HG03520 (cell line): ENCODE measurements around the gene ADAMTS14.

Source experiments
- ATAC-seq: cut with Tn5 transposase; IDR thresholded peaks from one replicate; pipeline ENCODE4 v1.9.1; 2021; ENCODE audit warnings: mild to moderate bottlenecking, moderate library complexity; ENCODE audit not compliant: unreplicated experiment

The ADAMTS14 gene

DNA sequence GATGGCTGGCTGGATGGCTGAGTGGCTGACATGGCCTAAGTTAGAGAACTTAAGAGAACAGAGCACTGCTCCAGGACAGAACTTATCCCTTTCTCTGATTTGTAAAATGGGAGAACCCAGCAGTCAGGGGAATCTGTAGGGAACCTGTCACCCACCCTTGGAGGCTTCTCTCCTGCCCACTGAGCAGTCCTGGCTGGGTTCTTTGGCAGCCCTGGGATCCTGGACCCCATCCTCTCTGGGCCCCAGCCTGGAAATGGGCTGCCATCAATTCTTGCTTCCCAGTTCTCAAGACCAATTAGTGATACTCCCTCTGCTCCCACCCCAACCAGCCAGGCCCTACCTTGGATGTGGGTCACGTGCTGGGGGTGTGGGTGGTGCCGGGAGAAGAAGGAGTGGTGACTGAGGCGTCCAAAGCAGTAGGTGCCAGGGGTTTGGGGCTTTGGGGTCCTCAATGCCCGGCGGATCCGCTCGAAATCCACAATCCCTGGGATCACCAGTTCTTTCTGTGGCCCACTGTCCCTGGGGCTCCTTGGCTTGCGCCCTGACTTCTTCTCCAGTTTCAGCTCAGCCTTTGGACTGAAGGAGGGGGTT, 109.2 kb downstream of the ADAMTS14 start:
- ATAC-seq = no peak

DNA sequence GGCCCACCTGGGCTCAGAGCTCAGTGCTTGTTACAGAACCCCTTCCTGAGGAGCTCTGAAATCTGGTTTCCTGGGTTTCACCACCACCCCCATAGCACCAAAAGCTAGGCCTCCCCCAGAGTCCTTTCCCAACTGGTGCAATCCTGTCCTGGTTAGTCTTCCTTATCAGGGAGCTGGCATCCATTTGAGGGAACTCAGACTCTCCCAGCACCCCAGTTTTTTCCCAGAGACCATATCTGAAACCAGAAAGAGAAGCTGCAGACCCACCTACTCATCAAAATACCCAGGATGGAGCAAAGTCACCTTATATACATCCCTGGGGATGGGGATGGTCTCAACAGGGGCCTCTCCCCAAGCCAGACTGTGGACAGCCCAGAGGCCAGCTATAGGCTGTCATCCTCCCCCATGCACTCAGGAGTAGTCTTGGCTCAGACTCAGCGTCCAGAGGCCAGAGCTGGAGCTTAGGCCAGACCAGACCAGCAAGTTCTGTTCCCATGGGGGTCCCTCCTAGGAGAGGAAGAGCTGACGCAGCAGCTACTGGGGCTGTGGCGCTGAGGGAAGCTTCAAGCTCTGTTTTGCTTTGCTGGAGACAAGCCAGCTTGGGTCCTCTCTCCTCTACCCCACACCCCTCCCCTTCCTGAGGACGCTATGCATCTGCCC, 109.9 kb downstream of the ADAMTS14 start:
- no peak for ATAC-seq

DNA sequence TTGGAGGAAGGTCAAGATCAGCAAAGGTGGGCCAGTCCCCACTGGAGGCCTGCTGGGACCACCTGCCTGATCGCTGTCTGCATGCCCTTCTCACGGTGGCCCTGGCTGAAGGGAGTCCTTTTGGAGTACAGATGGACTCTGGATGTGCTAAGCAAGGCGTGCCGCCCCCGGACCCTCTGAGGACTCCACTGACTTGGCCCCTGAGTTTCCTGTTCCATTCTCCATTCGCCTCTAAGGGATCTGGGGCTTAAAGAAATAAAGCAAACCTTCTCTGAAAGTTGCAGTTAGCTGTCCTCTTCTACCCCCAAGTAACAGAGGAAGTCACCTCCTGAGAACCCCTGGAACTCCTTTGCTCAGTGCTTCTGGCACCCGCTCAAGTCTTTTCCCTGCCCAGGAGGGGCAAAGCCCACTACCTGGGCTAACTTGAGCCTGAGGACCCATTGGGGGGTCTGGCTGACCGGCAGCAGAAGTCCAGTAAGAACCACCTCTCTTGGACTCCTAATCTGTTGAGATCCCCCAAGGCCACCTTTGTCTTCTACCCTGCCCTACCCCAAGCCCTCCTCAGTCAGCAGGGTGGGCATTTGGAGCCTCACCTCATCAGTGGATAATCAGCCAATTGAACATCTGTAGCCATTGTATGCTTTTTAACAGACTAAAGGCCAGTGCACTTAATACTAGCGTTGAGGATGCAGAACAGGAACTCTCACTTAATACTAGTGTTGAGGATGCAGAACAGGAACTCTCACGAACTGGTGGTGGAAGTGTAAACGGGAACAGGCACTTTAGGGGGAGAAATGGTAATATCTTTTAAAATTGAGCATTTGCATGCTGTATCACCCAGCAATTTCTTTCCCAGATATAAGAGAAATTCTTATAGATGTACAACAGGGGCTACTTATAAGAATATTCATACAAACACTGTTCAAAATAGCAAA, 110.7 kb downstream of the ADAMTS14 start:
- ATAC-seq = no peak

DNA sequence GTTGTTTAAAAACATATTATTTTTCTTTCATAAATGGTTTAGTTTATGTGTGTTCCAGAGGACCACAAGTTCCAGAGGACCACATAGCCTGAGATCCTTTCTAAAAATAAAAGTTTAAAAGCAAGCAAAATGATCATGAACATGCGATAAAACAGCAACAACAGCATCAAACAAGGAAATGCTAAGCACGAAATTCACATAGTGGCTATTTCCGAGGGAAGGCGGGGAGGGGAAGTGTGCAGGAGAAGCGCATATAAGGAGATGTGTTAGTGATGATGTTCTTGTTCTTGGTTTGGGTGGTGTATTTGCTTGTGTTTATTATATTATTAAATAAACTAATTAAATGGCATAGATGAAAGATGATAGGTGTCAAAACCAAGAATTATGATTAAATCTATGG, 111.7 kb downstream of the ADAMTS14 start:
- no peak for ATAC-seq

DNA sequence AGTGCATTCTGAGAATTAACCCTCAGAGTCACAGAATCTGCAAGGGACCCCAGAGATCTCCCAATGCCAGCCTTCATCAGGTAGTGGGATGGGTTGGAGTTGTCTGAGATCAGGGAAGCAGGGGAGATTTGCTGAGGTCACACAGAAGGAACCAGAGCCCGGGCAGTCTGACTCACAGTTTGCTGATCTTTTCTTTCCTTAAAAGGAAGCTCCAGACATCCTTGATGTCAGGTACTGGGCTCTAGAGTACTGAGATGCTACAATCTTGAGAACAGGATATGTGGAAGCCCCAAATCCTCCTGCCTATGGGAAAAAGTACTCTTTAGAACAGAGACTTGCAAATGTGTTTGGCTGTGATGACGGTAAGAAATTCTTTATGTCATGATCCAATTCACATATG, 112.2 kb downstream of the ADAMTS14 start:
- ATAC-seq = no peak

DNA sequence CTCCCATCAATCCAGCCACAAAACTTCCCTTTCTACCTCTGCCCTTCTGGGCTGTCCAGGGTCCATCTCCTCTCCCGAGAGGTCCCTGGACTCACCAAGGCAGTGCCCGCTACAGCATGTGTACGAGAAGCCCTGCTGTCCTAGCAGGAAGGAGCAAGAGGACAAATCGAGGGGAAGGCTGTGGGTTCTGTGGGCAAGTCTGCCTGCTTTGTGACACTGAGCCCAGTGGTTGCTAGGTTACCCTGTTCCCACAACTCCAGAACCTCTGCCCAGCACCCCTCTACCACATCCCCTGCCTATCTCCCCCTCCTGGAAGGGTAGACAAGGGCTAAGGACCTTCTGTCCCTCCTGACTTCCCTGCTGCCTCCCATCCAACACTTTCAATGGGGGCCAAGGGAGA, 112.9 kb downstream of the ADAMTS14 start, which contains the start of gene TBATA:
TBATA (minus strand) TSS at position 188 of the 400 bp plus-strand sequence. CDS start 1,998 bp downstream, outside the sequence.
- ATAC-seq = no peak

DNA sequence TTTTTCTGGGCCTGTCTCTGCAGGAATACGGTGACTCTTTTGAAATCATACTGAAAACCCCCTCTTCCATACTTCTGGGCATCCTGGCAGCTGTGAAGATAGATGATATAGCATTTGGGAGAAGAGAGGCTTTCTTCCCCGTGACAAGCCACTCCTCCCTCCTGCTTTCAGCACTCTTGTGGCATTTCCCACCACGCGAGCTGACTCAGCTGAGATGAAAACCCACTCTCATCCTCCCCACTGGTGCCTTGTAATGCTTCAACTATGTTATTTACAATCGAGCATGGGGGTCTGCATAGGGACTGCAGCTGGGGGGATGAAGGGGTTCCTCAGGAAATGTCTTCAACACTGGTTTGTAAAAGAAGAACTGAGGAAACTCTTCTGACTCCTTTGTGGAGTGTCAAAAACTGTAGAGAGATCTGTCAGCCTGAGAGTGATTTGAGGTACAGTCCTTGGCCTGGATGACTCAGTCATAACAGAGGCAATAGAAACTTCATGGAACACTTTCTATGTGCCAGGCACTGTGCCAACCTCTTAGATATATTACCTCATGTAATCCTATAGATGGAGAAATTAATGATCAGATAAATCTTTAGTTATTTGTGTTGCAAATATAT, 114.6 kb downstream of the ADAMTS14 start:
- no peak for ATAC-seq

DNA sequence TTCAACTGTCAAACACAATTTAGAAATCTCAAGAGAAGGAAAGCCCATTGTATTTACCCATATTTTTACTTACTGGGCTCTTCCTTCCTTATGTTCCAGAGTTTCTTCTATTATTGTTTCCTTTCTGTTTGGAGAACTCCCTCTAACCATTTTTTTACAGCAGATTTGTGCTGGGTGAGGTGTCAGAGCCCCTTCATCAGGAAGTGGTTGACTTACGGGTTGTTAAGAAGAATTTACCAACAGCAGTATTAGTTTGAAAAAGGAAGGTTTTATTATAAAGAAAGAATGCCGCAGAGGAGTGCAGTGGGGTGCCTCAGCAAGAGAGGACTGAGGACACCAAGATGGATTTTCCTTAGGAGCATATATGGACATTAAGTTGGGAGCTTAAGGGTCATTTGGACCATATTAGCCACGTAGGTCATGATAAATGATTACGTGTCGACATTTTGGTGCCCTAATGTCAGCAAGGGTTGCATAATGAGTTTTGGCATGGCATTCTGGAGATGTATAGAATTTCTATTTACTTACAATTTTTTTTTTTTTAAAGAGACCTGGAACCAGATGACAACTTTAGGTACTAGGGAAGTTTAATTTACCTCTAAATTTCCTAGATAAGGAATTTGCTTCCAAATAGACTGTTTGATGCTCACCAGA, 119.2 kb downstream of the ADAMTS14 start:
- no peak for ATAC-seq

DNA sequence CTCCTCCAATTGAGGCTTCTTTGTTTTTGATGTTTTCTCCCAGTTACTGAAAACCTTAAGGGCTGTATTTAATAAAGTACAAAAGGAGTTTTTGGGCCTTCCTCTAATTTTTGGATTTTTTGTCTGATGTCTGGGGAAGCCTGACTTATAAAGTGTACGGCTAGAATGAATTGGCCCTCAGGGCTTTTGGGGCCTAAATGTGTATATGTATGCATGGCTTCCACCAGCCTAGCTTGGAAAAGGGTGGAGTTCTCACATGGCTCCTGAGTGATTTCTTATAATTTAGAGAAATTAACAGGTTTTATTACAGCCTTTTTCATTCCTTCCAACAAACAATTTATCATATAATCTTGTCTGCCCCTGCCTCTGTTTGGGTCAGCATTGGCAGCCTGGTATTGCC, 123.3 kb downstream of the ADAMTS14 start:
- no peak for ATAC-seq

DNA sequence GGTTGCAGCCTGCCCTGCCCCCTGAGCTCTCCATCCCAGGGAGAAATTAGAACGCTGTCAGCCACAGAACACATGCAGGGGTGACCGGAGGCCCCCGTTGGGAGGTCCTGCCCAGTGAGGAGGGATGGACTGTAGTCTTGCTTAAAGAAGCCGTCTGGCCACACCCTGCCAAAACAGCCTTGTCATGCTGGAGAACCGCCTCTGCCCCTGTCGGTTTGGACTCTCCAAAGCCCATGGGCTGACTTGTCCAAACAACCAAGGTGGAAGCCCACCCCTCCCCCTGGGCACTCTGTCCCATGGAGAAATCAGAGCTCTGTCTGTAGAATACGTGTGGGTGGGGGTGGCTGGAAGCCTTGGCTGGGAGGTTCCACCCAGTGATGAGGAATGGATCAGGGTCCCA, 125.5 kb downstream of the ADAMTS14 start:
- ATAC-seq = no peak

DNA sequence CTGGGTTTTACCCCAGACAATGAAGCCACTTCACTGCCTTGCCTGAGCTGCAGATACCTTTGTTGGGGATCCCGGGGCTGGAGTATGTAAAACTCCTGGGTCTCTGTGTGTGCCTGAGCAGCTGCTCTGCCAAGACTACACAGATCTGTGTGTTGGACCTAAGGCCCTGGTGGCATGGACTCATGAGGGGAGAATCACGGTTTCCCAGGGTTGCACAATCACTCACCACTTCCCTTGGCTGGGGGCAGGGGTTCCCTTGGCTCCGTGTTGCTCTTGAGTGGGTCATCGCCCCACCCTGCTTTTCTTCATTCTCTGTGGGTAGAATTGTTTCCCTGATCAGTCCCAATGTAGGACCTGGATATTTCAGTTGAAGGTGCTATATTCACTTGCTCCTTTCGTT, 126.8 kb downstream of the ADAMTS14 start:
- ATAC-seq = no peak

DNA sequence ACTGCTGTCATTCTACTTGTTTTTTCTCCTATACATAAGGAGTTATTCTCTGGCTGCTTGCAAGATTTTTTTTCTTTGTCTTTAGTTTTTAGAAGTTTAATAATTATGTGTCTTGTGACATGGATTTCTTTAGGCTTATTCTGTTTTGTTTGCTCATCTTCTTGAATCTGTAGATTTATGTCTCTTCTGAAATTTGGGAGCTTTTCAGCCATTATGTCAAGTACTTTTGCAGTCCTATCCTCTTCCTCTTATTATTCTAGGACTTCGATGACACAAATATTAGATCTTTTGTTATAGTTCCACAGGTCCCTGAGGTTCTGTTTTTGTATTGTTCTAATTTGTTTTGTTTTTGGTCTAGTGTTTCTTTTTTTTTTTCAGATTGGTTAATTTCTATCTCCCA, 129.5 kb downstream of the ADAMTS14 start:
- ATAC-seq = no peak

DNA sequence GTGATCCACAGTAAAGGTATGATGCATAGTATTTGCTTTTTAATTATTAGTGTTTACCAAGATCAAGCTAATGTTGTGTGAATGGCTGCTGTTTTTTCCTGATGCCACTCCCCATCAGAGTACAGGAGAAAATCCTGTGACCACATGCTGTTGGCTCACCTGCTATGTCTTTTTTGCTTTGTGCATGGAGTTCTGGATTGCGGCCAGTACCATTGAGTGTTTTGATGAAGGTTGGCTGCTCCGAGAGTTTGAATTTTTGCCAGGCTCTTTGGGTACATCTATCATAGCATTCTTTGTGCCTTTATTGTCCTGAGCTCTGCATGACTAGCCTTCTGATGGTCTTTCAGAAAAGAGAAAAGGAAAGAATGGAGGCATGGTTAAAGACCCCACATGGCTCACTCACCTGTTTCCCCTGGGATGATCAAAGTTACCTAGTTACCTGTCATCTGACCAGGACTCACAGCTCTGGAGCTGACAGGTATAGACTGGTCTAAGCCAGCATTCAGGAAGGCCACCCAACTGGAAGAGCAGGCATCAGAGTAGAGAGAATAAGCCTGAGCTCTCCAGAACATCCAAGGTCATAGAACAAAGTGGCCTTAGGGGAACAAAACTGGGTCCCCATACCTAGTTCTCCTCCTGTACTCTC, 131.6 kb downstream of the ADAMTS14 start:
- ATAC-seq = no peak

DNA sequence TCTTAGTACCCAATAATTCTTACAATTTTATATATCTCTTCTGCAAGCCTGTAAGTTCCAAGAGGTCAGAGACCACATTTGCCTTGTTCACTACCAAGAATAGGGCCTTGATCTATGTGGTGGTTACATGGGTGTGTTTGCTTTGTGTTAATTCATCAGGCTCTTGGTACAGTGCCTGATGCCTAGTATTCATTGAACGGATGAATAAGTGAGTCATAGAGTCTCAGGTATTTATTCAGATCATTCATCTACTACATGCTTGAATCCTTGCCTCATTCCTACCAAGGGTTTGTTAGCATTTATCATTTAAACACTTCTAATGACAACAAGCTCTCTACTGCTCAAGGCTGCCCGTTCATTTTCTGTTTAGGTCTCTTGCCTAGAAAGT, 132.1 kb downstream of the ADAMTS14 start:
- no peak for ATAC-seq

DNA sequence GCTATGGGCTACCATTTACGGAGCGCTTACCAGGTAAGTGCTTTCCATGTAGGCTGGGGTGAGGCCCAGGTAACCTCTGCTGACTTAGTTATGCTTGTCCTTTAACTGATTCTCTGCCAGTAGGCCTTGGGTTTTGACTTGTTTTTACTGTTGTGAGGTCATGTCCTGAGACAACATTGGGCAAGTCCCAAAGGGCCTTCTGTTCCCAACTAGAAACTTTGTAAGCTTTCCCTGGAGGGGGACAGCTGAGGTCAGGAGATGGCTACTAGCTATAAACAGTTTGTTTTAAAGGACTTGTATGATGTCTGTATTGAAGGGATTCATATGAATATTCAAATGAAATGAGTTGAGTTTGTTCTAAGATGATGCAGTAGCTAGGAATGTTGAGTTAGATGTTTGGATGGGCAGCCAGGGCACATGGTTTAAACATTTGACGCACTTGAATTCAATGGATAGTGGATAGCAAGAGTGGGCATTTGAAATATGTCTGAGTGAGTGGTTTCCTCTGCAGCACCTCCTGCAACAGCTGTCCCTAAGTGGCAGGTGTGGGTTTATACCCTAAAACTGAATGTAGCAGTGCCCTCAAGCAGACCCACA, 133.4 kb downstream of the ADAMTS14 start:
- ATAC-seq = no peak

DNA sequence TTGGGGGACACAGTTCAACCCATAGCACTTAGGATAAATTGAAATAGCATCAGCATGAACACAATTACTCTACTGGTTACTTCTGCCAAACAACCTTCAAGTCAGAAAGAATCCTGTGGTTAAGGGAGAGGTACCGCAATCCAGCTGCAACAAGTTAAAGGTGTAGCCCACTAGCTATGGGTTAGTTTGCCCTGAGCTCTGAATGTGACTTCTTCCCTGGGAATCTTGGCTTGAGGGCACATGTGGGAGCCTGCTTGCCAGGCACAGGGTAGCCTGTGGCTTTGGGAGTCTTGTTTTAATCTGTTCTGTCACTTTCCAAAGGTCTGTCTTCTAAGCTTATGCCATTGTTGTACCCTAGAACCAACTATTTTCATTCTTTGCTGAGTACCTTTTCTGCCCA, 134.5 kb downstream of the ADAMTS14 start:
- ATAC-seq = no peak

DNA sequence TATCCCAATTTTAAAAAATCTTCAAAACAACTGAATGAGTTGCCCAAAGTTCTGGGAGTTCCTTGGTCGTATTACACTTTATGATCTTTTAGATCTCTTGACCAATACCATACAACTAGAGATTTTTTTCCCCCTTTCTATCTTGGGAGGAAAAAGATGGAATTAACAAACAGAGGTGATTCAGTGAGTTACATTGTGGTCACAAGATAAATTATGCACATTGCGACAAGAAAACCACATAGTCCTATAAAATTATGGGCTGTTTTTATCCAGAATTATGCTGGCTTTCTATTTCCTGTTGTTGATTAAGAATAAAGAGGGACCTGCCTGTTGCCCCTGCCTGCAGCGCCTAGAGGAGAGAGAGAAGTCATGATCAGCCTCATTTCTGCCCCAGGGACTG, 135.2 kb downstream of the ADAMTS14 start:
- ATAC-seq = no peak

DNA sequence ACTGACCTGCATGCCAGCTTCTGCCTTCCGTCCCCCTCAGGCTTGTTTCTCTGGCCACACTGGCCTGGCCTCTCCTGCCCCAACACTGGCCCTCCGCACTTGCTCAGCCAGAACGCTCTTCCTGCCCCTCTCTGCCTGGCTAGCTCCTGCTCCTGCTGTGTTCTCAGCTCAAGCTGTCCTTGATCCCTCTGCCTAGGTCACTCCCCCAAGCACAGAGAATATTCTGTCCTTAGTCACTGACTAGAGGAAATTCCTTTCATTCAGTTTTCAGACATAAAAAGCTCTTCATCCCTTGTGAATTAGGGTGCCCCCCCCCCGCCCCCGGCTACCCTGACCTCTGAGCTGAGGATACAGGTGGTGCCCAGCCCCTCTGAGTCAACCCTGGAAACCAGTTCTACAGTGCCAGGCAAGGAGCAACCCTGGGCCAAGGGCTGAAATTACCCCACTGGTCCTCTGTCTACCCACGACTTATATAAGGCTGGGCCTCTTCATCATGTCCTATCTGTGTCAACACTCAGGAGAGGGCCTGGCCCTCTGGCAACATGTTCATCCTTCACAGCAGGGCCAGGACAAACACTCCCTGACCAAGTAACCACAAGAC, 136.8 kb downstream of the ADAMTS14 start:
- no peak for ATAC-seq

DNA sequence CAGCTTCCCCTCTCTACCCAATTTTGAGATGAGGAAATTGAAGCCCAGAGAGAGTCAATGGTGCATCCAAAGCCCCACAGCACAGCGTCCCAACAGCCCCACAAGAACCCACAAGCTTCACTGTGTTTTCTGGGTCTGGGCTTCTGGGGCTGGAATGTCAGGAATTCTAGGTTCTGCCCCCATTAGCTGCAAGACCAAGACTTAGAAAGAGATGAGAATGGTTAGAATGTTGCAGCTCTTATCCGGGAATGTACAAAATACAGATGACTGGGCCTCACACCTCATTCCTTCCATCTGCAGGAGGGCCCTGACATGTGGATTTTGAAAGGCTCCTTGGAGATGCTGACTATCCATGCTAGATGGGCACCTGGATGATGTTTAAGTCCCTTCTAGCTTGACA, 137.4 kb downstream of the ADAMTS14 start:
- no peak for ATAC-seq

DNA sequence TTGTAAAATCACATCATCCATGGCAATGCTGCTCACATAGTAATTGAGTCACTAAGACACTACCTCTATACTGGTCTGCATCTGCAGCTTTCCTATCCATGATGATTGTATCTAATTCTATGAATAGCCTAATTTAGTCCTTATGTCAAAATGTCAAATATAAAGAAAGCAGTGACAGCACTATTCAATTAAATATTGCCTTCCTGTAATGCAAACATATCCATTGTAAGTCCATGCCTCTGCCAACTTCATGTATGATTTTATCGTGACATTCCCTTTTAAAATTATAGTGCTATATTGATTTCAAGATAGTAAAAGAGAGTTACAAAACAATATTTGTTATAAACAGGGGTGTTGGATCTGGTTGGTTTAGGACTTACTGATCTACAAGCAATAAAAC, 138.7 kb downstream of the ADAMTS14 start:
- ATAC-seq = no peak
